HCT116 (cell line): ENCODE data around the gene FGFRL1. TPM values are rescaled to one million over a fixed set of nuclear protein-coding genes. Genes with fewer than 3 reads are reported as not detected.

Source experiments
- ATAC-seq: fragments of 200-7000 bp; cut with Tn5 transposase; 2 replicates; pipeline ENCODE4 v1.9.1; 2020; ENCODE audit warnings: mild to moderate bottlenecking, moderate library complexity
- BruUV-seq: library from RNA; stranded (reverse); fragments of 400-500 nt; replicated peaks from 2 replicates; lab custom pipeline; 2021; lab: Mats Ljungman, UMichigan
- CTCF ChIA-PET: fragments of 300-600 bp; sonication (Branson Sonifier 250); formaldehyde crosslinking; loops from one replicate; lab custom pipeline; 2021; ENCODE audit warnings: antibody characterized with exemption; lab: Charles Lee
- POLR2A ChIA-PET: fragments of 300-600, 350-600 bp; sonication (Branson Sonifier 250); formaldehyde crosslinking; loops from one replicate; lab custom pipeline; 2021; ENCODE audit warnings: antibody characterized with exemption; lab: Charles Lee
- RAD21 ChIA-PET, 2 experiments: fragments of 300-600 bp; sonication (Branson Sonifier 250); formaldehyde crosslinking; loops; one replicate each; lab custom pipeline; 2023; ENCODE audit warnings: low total read pairs in 2 of 2; ENCODE audit not compliant: uncharacterized antibody in 2 of 2, unreplicated experiment in 2 of 2, low non-redundant PET in 1 of 2; lab: Charles Lee
- DNase-seq: peaks from one replicate; pipeline ENCODE4 v3.0.0-alpha.2; 2010; ENCODE audit warnings: low read depth, low spot score
- H2AFZ ChIP-seq: fragments of 200-600 bp; shearing (Covaris generic), sonication (generic); 2 replicates; pipeline ENCODE4 v1.6.1; 2017; ENCODE audit warnings: low read depth, mixed run types, mixed read lengths, antibody characterized with exemption, low read length; ENCODE audit not compliant: poor library complexity, severe bottlenecking
- H3K27ac ChIP-seq: 2 replicates; pipeline ENCODE4 v1.5.1; 2012; ENCODE audit warnings: low read depth, low read length
- H3K27me3 ChIP-seq: fragments of 200-600 bp; sonication (generic); 2 replicates; pipeline ENCODE4 v1.6.1; 2016; ENCODE audit warnings: mixed run types, low read length, mixed read lengths; ENCODE audit not compliant: insufficient read depth
- H3K36me3 ChIP-seq, 2 experiments: fragments of 200-500 bp in 1 of 2; fragments of 200-600 bp in 1 of 2; sonication (Bioruptor generic) in 1 of 2; sonication (generic) in 1 of 2; 2 replicates each; pipeline versions ENCODE4 v1.5.1 to v1.6.1; 2014 to 2016; ENCODE audit warnings: low read length in 2 of 2, inconsistent platforms in 1 of 2, mixed read lengths in 1 of 2, mixed run types in 1 of 2; ENCODE audit not compliant: insufficient read depth in 2 of 2, control insufficient read depth in 1 of 2
- H3K4me1 ChIP-seq, 2 experiments: fragments of 200-600 bp in 1 of 2; sonication (generic) in 1 of 2; 2 replicates each; pipeline versions ENCODE4 v1.5.1 to v1.6.1; 2012 to 2017; ENCODE audit warnings: low read length in 2 of 2, inconsistent platforms in 1 of 2, mild to moderate bottlenecking in 1 of 2, mixed read lengths in 1 of 2, mixed run types in 1 of 2, moderate library complexity in 1 of 2; ENCODE audit not compliant: insufficient read depth in 2 of 2, control insufficient read depth in 1 of 2
- H3K4me2 ChIP-seq: fragments of 200-600 bp; sonication (generic); 2 replicates; pipeline ENCODE4 v1.6.1; 2017; ENCODE audit warnings: mixed run types, low read length, mixed read lengths
- H3K4me3 ChIP-seq, 2 experiments: fragments of 200-600 bp in 1 of 2; sonication (generic) in 1 of 2; replicated peaks in 1 of 2; 2 replicates each; pipeline ENCODE4 v1.5.1; 2011 to 2016; ENCODE audit warnings: low read length in 2 of 2, control low read depth in 1 of 2, low read depth in 1 of 2, mild to moderate bottlenecking in 1 of 2, mixed read lengths in 1 of 2, mixed run types in 1 of 2
- H3K79me2 ChIP-seq: fragments of 200-600 bp; sonication (generic); 2 replicates; pipeline ENCODE4 v1.6.1; 2017; ENCODE audit warnings: mild to moderate bottlenecking, mixed run types, low read length, moderate library complexity, mixed read lengths; ENCODE audit not compliant: insufficient read depth
- H3K9ac ChIP-seq: fragments of 200-600 bp; sonication (generic); 2 replicates; pipeline ENCODE4 v1.6.1; 2016; ENCODE audit warnings: low read length, mixed read lengths
- H3K9me2 ChIP-seq: fragments of 200-600 bp; sonication (generic), shearing (Covaris generic); 2 replicates; pipeline ENCODE4 v1.6.1; 2017; ENCODE audit warnings: mixed run types, mild to moderate bottlenecking, moderate library complexity; ENCODE audit not compliant: insufficient read depth
- H3K9me3 ChIP-seq, 2 experiments: fragments of 200-500 bp in 1 of 2; fragments of 200-600 bp in 1 of 2; sonication (Bioruptor generic) in 1 of 2; sonication (generic) in 1 of 2; 2 replicates each; pipeline ENCODE4 v1.6.1; 2014 to 2017; ENCODE audit warnings: low read length in 2 of 2, mixed read lengths in 2 of 2, inconsistent platforms in 1 of 2, low read depth in 1 of 2, mild to moderate bottlenecking in 1 of 2, mixed run types in 1 of 2, moderate library complexity in 1 of 2; ENCODE audit not compliant: control insufficient read depth in 1 of 2, insufficient read depth in 1 of 2
- H4K20me1 ChIP-seq: fragments of 200-600 bp; sonication (generic), shearing (Covaris generic); 2 replicates; pipeline ENCODE4 v1.6.1; 2017; ENCODE audit warnings: mixed run types, mild to moderate bottlenecking, moderate library complexity; ENCODE audit not compliant: insufficient read depth
- CEBPB ChIP-seq: IDR thresholded peaks from 2 replicates; pipeline ENCODE4 v1.6.1; 2012; ENCODE audit warnings: low read depth
- EZH2 ChIP-seq: fragments of 200-600 bp; sonication (generic); IDR thresholded peaks from 2 replicates; pipeline ENCODE4 v1.6.1; 2017; ENCODE audit warnings: antibody characterized with exemption, mixed run types
- POLR2A ChIP-seq: IDR thresholded peaks from 2 replicates; pipeline ENCODE4 v1.7.0; 2011; ENCODE audit warnings: borderline replicate concordance; ENCODE audit not compliant: insufficient read depth, insufficient read length; ENCODE audit errors: extremely low read depth
- SP1 ChIP-seq: IDR thresholded peaks from 2 replicates; pipeline ENCODE4 v1.6.1; 2012; ENCODE audit warnings: low read depth
- TCF7L2 ChIP-seq: IDR thresholded peaks from 2 replicates; pipeline ENCODE4 v1.7.0; 2011; ENCODE audit warnings: borderline replicate concordance, inconsistent platforms; ENCODE audit not compliant: insufficient read depth, insufficient read length; ENCODE audit errors: extremely low read depth
- ZBTB33 ChIP-seq: IDR thresholded peaks from 2 replicates; pipeline ENCODE4 v1.6.1; 2011; ENCODE audit warnings: mild to moderate bottlenecking, low read length, moderate library complexity; ENCODE audit not compliant: insufficient replicate concordance; ENCODE audit errors: extremely low read depth
- ZFX ChIP-seq: fragments of 450-650 bp; IDR thresholded peaks from 2 replicates; pipeline ENCODE4 v1.6.1; 2017
- intact Hi-C: fragments of 100-400 bp; cut with micrococcal nuclease; formaldehyde crosslinking; loops from 2 replicates; pipeline ENCODE4 v1.10.0; 2022
- total RNA-seq: library from RNA; stranded (reverse); gene quantifications from one replicate; pipeline ENCODE4 v1.2.1, GENCODE V29; 2021; ENCODE audit not compliant: unreplicated experiment
- TF ChIP-seq, protein P1 (sequence below), 3 experiments: fragments of 200-600 bp in 1 of 3; sonication (generic) in 1 of 3; IDR thresholded peaks in 2 of 3; conservative IDR thresholded peaks in 1 of 3; 2 replicates each; pipeline ENCODE4 v1.5.1; 2012 to 2017; ENCODE audit warnings: low read depth in 2 of 3, low read length in 2 of 3, antibody characterized with exemption in 1 of 3, borderline replicate concordance in 1 of 3, control low read depth in 1 of 3, mild to moderate bottlenecking in 1 of 3, mixed read lengths in 1 of 3, mixed run types in 1 of 3, moderate library complexity in 1 of 3; ENCODE audit not compliant: insufficient read depth in 1 of 3

FGFRL1 gene
- total RNA-seq, 1 experiment from 2014 or later = 91.1 TPM

- BruUV-seq = no TSS peak
- ChIA-PET CTCF (interaction anchor here (1.1 kb wide), 1 partner anchor 16 kb away, joined by 3 read pairs; no protein-coding TSS in a partner anchor), POLR2A (no interaction called here), RAD21 (no interaction called here)
- Histone ChIP-seq H3K27me3 (no peaks in the 10 kb centered on the region), H3K36me3 (no peaks in the 10 kb centered on the region), H3K9me3 (no peaks in the 10 kb centered on the region), H3K4me2 (peak within 1 kb of the TSS; percentile 73), H3K4me1 (peaks cover 14 to 23% of the 10 kb centered on the region in 2 experiments), H3K79me2 (no peaks in the 10 kb centered on the region), H2AFZ (no peak within 1 kb of the TSS), H3K9me2 (no peaks in the 10 kb centered on the region), H3K27ac (peak within 1 kb of the TSS; percentile 53), H4K20me1 (no peaks in the 10 kb centered on the region), H3K4me3 (peak within 1 kb of the TSS in 1 of 2 experiments; percentile 28; a peak in 1 of 4 replicates), H3K9ac (peak within 1 kb of the TSS; percentile 44)
- intact Hi-C loops = no loop called here
- TF ChIP-seq CEBPB = no peak
- TF ChIP-seq ZFX = no peak
- no peak for TF ChIP-seq TCF7L2
- TF ChIP-seq EZH2 = no peak
- no peak for TF ChIP-seq ZBTB33
- no peak for TF ChIP-seq POLR2A
- TF ChIP-seq, protein P1, sequence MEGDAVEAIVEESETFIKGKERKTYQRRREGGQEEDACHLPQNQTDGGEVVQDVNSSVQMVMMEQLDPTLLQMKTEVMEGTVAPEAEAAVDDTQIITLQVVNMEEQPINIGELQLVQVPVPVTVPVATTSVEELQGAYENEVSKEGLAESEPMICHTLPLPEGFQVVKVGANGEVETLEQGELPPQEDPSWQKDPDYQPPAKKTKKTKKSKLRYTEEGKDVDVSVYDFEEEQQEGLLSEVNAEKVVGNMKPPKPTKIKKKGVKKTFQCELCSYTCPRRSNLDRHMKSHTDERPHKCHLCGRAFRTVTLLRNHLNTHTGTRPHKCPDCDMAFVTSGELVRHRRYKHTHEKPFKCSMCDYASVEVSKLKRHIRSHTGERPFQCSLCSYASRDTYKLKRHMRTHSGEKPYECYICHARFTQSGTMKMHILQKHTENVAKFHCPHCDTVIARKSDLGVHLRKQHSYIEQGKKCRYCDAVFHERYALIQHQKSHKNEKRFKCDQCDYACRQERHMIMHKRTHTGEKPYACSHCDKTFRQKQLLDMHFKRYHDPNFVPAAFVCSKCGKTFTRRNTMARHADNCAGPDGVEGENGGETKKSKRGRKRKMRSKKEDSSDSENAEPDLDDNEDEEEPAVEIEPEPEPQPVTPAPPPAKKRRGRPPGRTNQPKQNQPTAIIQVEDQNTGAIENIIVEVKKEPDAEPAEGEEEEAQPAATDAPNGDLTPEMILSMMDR (IDR thresholded peaks at IDR 0.05 in 2 of 3, conservative IDR thresholded peaks at IDR 0.05 in 1 of 3; ENCODE audit: borderline replicate concordance in 1 of 3, insufficient read depth in 1 of 3, low read depth in 2 of 3, low read length in 2 of 3) = no peak
- no peak for TF ChIP-seq SP1
- ATAC-seq = no peak
- no peak for DNase-seq
These were observed 18.1 kb upstream of the FGFRL1 start, which contains the start of gene SLC26A1 for GRCh38 chr4:993111-994029. SLC26A1 (minus strand) TSS chr4:993404; CDS start chr4:991703, 1,701 bp downstream.
